Stimulated activated CD4-positive, alpha-beta T cell treated with anti-CD3 and anti-CD28 coated beads, Interleukin-12 subunit alpha, Interleukin-12 subunit beta, amount 100 ng/mL, for 24 hours (primary cell): ENCODE measurements around the gene RAP2A.

Experiments used
- DNase-seq, 2 experiments: peaks; one replicate each; pipeline ENCODE4 v3.0.0-alpha.2; 2020; ENCODE audit warnings: low read depth in 2 of 2

RAP2A gene

DNA sequence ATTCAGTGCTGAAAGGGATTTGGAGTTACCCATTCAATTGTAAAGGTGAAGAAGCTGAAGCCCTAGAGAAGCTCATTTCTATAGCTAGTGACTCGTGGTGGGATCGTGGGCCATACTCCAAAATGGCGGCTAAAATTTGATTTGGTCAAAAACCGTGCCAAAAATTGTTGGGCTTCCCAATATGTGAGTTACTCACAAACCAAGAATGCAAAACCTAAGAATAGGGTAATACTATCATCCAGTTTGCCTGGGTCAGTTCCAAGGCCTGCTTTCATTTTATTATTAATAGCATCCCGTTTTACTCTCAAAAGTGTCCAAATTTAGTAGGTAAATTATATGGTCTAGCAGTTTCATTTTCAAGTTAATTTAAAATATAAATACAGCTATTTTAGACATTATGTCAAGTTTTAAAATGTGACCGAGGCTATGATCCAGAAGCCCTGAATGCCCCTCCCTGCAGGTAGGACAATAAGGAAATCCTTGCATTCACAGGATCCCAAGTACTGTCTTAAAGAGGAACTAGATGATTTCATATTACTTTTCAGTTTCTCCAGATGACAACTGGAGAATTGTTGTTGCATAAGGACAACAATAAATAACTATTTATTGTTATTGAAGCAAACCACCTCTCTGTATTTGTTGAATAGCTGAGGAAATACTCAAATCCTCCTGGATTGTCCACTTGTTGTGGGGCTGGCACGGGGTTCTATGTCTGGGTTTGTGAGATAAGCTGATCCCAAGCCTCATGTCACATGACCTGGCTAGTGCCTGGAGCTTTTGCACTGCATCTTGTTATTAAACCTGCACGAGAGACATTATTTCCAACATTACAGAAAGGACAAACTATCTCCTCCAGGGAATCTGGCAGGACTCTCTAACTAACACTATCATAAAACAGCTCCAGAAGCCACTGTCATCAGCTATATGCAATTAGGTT is 11.6 kb upstream of the RAP2A start:
- DNase-seq: no peak

DNA sequence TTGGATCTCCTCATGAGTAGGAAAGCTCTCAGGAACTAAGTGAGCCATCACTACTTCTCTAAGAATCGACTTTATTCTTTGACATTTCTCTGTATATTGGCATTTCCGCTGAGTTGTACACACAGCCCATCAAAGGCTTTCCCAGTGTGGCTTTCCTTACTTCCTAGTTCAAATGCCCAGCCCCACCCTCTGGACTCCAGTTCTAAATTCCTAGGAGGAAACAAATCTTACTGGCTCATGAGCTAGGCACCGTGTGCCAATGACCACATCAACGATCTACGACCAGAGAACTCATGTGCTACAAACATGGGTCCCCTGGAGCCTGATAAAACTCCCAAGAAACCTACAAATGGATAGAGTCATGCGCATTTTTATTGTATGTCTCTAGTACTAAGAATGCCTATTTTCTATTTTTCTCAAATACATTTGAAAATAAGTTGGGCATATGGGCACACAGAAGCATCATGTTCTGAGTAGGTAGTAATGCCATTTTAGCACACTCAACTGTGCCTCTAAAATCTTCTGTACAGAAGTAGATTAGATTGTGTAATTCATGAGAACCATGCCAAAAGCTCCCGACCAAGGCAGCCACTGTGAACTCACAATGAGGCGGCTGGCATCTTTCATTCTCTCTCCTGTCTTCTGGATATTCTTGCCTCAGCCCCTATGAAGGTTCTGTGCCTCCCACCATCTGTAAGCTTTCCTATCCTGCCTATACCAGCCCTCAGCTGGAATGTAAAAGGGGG is 10.5 kb upstream of the RAP2A start:
- DNase-seq: no peak

DNA sequence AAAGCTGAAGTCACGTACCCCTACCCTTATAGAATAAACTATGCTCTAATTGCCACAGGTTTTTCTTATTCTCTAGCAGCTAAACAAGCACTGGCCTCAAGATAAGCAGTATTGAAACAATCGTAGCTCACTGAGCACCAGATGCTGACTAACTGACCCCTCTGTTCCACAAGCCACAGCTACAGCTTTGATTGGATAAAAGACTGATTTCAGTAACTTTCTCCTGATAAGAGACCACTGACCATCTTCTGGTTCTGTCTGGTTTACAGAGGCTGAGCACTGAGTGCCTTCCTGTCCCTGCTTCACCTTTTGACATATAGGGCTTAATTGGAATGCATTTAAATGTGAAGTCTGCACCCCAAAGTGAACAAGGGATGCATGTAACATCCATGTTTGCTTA is 8.4 kb upstream of the RAP2A start:
- DNase-seq: no peak

DNA sequence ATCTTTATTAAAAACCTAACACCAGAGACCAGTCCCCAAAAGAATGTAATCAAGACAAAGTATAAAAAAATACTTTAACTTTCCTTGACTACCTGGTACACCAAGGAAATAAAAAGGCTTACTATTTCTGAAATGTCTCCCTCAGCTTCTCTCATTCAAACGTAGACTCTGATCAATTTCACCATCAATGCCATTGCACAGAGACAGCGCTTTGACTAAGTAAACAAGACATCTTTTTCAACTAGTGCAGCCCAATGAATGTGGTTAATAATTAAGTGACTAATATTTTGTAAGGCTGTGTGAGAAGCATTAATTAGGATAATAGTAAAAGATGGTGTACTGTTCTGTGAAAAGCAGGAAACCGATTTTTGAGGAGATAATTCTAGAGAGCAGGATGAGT is 7.3 kb upstream of the RAP2A start:
- no peak for DNase-seq

DNA sequence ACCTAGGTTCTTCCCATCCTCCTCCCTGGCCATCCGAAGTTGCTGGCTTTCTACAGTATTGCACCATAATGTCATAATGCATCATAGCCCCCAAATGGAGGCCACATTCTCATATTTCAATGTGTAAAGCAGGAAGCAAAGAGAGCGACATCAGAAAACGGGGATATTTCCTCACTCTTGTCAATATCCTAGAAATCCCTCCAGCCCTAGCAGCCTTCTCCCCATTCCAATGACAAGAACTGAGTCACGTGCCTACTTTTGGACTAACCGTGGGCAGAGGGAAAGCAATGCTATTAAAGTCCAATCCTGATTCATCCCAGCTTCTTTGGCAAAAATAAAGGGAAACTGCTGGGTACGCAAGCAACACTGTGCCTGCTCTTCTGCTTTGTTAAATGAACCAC is 4.3 kb upstream of the RAP2A start:
- DNase-seq: no peak

DNA sequence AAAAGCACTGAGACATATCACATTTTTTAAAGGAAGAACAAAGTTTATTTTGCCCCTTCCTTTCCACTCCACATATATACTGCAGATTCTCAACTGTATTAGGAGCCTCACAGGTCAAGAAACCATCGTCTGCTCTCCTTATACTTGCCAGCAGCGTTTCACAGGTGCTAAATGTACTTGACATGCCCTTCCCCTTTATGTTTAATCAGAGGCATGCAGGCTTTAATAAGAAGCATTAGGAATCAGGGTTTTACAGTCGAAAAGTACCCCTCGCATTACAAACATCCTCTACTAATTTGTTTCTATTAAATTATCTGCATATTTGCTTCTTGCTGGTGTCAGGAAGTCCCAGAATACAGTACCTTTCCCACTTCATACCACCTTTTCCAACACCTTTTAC is 3.7 kb upstream of the RAP2A start:
- no peak for DNase-seq

DNA sequence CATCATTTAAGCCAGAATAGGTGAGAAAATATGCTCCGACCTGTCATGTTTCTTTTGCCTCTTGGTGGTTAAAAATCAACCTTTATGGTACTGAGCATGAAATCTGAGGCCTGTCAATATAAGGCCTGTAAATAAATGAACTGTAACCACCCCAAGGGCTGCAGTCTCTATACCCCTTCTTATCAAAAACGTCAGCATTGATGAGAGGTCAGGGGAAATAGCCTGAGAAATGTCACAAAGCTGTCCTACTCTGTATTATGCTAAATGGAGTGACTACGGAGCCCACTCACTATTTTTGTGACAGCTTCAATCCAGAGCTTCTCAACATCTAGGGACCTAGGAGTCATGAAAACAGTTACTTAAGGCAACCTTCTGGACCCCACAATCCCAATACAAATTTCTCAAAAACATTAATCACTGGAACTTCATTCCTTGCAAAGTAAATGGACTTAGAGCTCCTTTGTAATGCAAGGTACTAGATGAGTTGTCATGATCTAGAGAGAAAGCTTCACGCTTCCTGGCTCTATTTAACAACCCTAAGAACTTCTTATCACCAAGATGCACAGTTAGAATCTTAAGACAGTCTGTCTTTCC is 2.7 kb upstream of the RAP2A start:
- no peak for DNase-seq

DNA sequence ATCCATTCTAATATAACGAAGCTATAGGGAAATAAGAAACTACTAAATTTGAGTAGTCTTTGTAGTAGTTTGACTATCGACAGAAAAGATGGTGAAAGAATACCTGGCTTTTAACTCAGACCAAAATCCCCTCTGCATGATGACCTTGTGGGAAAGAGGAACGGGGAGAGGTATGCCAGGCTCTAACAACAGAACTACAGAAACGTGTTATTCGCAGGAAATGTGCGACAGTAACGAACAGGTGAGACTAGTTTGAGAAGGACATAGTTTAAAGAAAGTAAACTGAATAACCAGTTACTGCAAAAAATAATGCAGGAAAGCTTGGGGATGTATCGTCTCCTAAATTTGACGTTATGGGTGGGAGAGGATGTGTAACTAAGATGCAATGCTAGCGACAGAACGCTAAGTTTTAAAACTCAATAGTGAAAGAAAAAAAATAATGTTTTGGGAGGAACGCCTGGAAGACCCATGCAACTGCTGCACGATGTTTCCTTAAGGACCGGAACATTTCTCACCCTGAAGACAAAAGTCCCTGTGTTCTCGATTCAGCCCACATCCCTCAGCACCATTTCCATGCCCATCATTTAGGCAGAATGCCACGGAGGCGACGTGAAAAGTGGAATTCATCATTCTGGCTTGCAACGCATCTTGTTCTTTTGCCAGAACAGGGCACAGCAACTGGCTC is 1.6 kb upstream of the RAP2A start:
- no peak for DNase-seq

DNA sequence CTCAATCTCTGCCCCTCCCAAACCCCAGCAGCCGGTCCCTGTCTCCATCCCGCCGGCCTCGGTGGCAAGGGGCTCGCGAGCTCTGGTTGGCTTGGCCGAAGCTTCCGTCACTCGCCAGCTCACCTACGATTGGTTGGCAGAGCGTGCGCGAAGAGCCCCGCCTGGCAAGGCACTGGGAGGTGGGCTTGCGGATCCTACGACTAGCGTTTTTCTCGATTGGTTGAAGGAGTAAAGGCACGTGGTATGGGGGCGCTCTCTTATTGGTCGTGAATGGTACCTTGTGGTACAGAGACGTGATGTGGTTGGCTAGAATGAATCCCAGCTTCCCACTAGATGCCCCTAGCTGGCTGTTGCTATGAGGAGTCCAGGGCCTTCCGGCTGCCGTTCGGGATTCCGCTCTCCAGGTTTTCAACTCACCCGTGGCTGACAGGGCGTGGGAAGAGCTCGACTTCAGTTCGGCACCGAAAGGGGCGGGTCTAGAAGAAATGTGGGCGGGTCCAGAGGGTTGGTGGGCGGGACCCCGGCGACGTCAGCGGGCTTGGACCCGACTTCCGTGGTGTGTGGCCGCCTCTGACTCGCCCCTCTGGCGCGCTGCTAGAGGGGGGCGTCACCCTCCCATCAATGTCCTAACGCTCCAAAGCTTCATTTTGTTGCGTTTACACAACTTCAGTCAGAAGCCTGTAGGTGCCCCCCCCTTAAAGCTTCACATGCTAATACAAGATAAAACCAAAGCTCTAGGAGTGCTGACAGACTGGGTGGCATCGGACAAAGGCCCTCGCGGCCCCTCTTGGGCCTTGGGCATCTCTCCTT is 847 bp upstream of the RAP2A start:
- DNase-seq: peak; percentile 96 to 97

DNA sequence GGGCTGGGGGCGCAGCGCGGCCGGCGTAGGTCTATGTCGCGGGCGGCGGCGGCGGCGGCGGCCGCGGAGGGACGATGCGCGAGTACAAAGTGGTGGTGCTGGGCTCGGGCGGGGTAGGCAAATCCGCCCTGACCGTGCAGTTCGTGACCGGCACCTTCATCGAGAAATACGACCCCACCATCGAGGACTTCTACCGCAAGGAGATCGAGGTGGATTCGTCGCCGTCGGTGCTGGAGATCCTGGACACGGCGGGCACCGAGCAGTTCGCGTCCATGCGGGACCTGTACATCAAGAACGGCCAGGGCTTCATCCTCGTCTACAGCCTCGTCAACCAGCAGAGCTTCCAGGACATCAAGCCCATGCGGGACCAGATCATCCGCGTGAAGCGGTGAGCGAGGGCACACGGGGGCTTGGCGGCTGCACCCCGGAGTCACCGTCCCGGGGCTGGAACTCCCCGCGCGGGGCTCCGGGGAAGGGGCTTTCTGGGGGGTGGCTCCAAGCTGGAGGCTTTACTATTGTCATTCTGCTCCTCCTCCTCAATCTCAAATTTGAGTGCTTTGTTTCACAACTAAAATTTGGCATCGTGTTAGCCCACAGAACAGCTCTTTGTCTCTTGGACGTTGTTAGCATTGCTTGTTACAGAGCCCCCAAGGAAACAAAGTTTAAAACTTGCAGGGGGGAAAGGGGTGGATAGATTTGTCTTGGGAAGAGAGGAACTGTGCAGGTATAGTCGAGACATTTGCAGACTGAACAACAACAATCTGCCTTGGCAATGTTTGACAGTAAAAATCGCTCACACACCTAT is 630 bp downstream of the RAP2A start:
- peak; percentile 9 to 11 for DNase-seq

DNA sequence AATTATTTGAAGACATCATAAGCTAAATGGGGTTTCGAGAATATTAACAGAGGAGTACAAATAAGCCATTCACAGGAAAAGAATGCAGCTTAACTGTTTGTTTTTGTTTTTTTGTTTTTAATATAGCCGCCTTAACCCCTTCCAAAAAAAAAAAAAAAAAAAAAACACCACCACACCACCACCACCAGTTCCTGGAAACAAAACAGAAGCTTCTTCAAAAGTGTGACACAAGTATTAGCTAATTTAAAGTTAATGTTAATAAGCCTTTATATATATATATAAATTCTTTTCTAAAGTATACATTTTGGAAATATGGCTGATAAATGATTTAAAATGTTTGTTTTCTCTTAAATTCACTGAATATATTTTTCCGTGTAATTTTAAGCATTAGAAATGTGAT is 1.4 kb downstream of the RAP2A start:
- no peak for DNase-seq

DNA sequence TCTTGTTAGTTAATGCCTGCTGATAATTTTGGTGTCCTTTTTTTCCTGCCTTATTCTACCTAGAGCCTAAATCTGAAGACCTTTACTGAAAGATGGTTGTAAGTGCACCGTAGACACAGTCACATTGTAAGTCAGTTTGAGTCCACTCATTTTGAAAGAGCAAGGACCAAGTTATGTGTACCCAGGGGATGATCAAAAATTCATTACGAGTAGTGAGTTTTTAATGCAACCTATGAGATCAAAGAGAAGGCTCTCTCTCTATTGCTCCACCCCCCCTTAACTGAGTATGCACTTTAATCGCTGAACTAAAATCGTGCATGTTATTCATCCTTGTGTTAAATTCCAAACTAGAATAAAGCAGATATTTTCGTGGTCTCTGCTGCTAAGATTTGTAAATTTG is 1.8 kb downstream of the RAP2A start:
- DNase-seq: no peak

DNA sequence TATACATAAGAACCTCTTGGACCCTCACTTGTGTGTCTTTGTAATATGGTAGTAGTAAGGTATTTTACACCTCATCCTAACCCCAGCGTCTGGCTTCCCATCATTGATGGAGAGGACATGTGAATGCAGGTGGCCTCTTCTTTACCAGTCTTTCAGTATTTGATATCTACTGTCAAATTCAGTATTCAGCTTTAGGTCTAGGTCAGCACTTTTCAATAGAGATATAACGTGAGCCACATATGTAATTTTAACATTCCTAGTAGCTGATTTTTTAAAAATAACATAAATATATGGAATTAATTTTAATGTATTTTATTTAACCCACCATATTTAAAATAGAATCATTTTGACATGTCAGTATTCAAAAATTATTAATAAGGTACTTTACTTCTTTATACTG is 2.9 kb downstream of the RAP2A start:
- no peak for DNase-seq

DNA sequence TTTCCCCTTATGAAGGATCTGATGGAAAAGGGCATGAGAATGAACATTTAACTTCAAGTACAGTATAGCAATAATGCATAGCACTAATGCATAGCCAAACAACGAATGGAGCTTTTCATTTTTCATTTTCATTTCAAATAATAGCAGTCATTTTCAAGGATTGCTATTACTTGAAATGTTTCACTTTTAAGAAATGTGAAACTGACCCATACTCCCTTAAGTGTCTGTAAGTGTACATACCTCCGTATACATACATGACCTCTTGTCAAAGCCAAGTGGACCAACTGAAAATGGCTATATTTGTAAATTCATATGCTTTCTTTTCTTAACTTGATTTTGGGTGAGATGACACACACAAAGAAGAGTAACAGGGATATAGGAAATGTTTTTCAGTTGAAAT is 3.8 kb downstream of the RAP2A start:
- no peak for DNase-seq

DNA sequence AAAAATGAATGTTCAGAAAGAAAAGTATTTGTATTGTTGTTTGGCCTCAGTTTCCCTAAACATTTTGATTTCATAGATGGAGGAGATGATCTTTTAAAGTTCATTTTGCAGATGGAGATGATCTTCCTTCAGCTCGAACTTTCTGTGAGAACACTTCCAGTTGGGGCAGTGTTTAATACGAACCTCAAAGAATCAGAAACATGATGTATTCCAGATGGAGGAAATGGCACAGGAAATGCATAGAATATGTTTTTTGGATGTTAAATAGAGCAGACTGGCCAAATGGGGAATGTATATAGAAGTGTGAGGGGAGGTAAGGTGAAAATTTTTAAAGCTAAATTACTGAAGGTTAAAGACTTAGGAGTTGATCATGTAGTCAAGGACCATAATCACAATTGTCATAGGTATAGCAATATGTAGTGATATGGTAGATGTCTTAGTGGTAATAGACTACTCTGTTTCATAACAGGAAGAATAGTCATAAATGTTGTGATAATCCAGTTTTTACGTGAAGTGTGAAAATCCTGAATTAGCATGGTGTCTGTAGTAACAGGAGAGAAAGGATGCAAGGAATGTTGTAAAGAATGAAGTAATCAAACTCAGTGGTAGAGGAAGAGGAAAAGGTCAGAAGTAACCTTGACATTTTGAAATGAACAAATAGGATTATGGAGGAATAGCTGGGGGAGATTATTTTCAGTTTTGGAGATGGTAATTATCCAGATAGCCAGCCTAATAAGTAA is 5.1 kb downstream of the RAP2A start:
- no peak for DNase-seq

DNA sequence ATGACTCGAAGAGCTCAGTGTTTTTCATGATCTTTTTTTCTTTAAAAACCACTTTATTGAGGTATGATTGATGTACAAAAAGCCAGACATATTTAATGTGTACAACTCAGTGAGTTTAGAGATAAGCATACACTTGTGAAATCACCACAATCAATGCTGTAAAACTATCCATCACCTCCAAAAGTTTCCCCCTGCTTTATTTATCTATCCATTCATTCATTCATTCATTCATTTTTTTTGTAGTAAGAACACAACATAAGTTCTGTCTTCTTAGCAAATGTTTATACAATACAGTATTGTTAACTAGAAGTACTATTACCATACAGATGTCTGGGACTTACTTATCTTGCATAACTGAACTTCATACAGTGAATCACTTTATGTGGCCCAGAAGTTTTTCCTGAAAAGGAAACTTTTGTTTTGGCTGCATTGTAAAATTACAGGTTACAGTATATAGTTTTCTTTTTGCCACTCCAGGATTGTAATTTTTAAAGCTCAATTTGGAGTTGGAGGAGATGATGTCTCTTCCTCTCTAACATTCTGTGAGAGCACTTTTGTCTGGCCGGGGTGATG is 6.7 kb downstream of the RAP2A start:
- no peak for DNase-seq

DNA sequence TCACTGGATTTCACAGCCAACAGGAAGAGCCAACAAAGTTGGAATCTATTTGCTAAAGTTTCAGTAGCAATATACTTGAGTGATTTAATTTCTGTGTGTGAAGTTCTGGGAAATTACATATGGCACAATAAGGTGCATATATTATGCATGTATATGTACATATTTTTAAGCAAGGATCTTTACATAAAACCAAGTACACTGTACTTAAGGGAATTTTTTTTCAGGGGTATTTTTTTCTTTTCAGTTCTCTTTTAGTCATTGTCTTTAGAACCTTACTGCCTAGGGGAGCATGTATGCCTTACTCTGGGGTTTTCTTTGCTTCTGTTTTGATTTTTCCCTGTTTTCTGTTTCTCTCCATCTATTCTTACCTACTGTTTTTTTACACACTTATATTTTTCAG is 7.4 kb downstream of the RAP2A start:
- DNase-seq: no peak

DNA sequence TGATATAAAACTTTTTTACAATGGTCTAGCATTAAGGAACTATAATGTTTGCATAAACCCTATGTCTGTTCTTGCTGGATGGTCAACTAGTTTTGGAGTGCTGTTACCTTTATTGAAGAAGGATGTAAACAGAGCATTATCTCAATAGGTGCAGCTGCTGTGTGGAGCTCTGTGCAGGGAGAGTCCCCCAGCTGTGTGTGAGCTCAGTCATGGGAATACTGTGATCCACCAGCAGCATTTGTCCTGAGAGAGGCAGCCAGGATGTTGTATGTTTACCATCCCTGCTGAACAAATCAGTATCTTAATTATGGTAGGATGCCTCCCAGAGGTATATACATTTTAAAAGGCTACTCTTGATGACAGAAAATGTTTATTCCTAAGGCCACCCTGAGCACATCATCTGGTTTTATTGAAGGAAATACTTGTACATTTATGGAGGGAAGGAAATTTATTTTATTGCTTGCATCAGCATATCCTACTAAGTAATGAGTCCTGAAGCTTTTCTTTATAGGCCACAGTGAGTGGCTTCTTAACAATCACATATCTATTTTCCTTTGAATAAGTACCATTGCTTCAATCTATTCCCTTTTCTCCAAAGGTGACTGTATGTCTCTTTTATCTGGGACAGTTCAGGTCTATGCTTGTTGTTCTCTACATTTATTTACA is 11.7 kb downstream of the RAP2A start:
- DNase-seq: no peak

DNA sequence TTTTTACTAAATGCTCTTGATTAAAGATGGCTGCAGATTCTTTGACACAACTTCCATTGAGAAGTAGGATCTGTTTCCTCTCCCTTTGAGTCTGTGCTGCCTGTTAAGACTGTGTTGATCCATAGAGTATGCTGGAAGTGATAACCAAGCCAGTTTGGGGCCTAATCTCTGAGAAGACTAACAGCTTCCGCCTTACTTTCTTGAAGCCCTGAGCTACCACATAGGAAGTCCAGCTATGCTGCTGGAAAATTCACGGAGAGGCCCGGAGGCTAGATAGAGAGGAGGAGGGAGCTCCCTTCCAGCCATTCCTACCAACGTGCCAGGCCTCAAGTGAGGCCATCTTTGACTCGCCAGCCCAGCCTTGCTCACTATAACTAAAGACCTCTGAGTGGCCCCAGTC is 12.5 kb downstream of the RAP2A start:
- no peak for DNase-seq
